ENCODE results near the gene LASP1. TPM values are rescaled to one million over a fixed set of nuclear protein-coding genes. Genes with fewer than 3 reads are reported as not detected.
A peak's percentile ranks its signal among the peaks of the same experiment; 100 is the strongest.

The LASP1 gene
- total and polyA plus RNA-seq, 2 experiments from 2014 or later, result 48.7 to 173 TPM

- Histone ChIP-seq H3K27me3 (ENCODE audit: insufficient read depth) (no peaks in the 10 kb centered on the region), H2AFZ (no peak overlapping the region), H3K27ac (ENCODE audit: low read depth) (no peak overlapping the region), H3K4me2 (no peak overlapping the region), H4K20me1 (replicated peaks; ENCODE audit: insufficient read depth) (peaks cover 8% of the 10 kb centered on the region), H3F3A (replicated peaks; ENCODE audit: low read depth) (peaks cover 21% of the 10 kb centered on the region), H3K79me2 (replicated peaks; ENCODE audit: insufficient read depth) (peaks cover 12% of the 10 kb centered on the region), H3K36me3 (ENCODE audit: insufficient read depth) (peaks cover 8% of the 10 kb centered on the region), H3K4me3 (no peak overlapping the region), H3K9me2 (ENCODE audit: insufficient read depth) (no peaks in the 10 kb centered on the region), H3K4me1 (ENCODE audit: insufficient read depth) (peaks cover 4% of the 10 kb centered on the region)
- DNase-seq (ENCODE audit: low spot score) (no peak), ATAC-seq (no peak)
- TF ChIP-seq EZH2 (IDR thresholded peaks at IDR 0.05; ENCODE audit: low read depth, unreplicated experiment), result no peak
- no peak for TF ChIP-seq ZNF331 (CRISPR knock-in tag; IDR thresholded peaks at IDR 0.05; ENCODE audit: low read depth)
- no peak for TF ChIP-seq ZNF462 (CRISPR knock-in tag; IDR thresholded peaks at IDR 0.05)
- no peak for TF ChIP-seq JUNB (IDR thresholded peaks at IDR 0.05; ENCODE audit: unreplicated experiment)
- TF ChIP-seq EZH2phosphoT487 (IDR thresholded peaks at IDR 0.05; ENCODE audit: unreplicated experiment), result no peak
- no peak for TF ChIP-seq POLR2AphosphoS5 (IDR thresholded peaks at IDR 0.05; ENCODE audit: low read depth)
- Mint-ChIP-seq H3K4me3 (no peak overlapping the region), H3K27me3 (ENCODE audit: insufficient read depth, low read depth, poor library complexity) (peaks cover 19% of the 10 kb centered on the region), H3K36me3 (ENCODE audit: low read depth) (peaks cover 19% of the 10 kb centered on the region), H3K4me1 (peaks cover 5% of the 10 kb centered on the region), H3K27ac (no peak overlapping the region), H3K9me3 (peaks cover 9% of the 10 kb centered on the region; the same call in 2 of the 3 replicates)
These were observed 12.6 kb upstream of the LASP1 start for GRCh38 chr17:38857271-38857670.

DNA sequence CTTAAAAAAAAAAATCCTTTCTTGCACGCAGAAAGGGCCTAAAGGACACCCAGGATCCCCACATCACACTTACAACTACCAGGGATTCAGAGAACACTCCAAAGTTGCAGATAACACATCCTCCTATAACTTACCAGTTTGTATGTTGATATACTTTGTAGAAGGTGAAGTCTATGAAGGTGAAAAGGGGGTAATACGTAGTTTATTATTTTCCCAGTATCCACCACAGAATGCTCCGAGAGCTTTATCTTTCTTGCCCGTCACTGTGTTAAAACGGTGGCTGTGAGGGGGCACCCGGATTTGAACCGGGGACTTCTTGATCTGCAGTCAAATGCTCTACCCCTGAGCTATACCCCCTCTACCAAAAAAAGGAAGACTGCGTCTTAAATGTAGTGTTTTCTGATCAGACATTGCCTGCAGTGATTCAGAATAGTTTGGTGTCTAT, 8.4 kb upstream of the LASP1 start:
- H3K27me3 ChIP-seq (ENCODE audit: insufficient read depth), result no peaks in the 10 kb centered on the region
- H3K9me2 ChIP-seq (ENCODE audit: insufficient read depth), result no peaks in the 10 kb centered on the region
- Mint-ChIP-seq H3K4me3 (peak overlapping the region; percentile 30; the same call in 2 of the 3 replicates), H3K4me1 (peaks cover 2% of the 10 kb centered on the region; the same call in 2 of the 3 replicates), H3K27me3 (ENCODE audit: insufficient read depth, low read depth, poor library complexity) (peaks cover 23% of the 10 kb centered on the region), H3K9me3 (peaks cover 6% of the 10 kb centered on the region; the same call in 2 of the 3 replicates), H3K27ac (no peak overlapping the region), H3K36me3 (ENCODE audit: low read depth) (peaks cover 3% of the 10 kb centered on the region; the same call in 1 of the 3 replicates)
- DNase-seq (ENCODE audit: low spot score) (peak; percentile 67), ATAC-seq (peak; percentile 86)
- H3F3A ChIP-seq (replicated peaks; ENCODE audit: low read depth), result 0 out of 2 replicates have a peak, but pooled peaks cover 7% of the 10 kb centered on the region
- no peak overlapping the region for H2AFZ ChIP-seq
- no peaks in the 10 kb centered on the region for H3K36me3 ChIP-seq (ENCODE audit: insufficient read depth)
- no peak overlapping the region for H3K27ac ChIP-seq (ENCODE audit: low read depth)
- no peaks in the 10 kb centered on the region for H3K79me2 ChIP-seq (replicated peaks; ENCODE audit: insufficient read depth)
- no peak overlapping the region for H3K4me2 ChIP-seq
- H3K4me3 ChIP-seq, result no peak overlapping the region
- H3K4me1 ChIP-seq (ENCODE audit: insufficient read depth), result no peaks in the 10 kb centered on the region
- TF ChIP-seq ETS1 (IDR thresholded peaks at IDR 0.05) (no peak), CREB1 (CRISPR knock-in tag; IDR thresholded peaks at IDR 0.05; ENCODE audit: low read depth) (0 out of 2 replicates have a peak, but pooled peaks have one; percentile 4), JUNB (IDR thresholded peaks at IDR 0.05; ENCODE audit: unreplicated experiment) (no peak)
- no peaks in the 10 kb centered on the region for H4K20me1 ChIP-seq (replicated peaks; ENCODE audit: insufficient read depth)

Data from GM23338 (cell line).